IPS-20b (cell line): Measurements from ENCODE around the gene GPR15LG.

Experiments used
- H3K27ac ChIP-seq: one replicate; pipeline ENCODE4 v1.5.1; 2013; ENCODE audit warnings: low read length
- H3K27me3 ChIP-seq: 2 replicates; pipeline ENCODE4 v1.6.1; 2013; ENCODE audit warnings: mild to moderate bottlenecking, low read length, inconsistent platforms; ENCODE audit not compliant: insufficient read depth
- H3K36me3 ChIP-seq: 2 replicates; pipeline ENCODE4 v1.6.1; 2013; ENCODE audit warnings: low read depth, mild to moderate bottlenecking, inconsistent platforms, low read length, moderate library complexity; ENCODE audit not compliant: insufficient read depth
- H3K4me1 ChIP-seq: 2 replicates; pipeline ENCODE4 v1.6.1; 2013; ENCODE audit warnings: mild to moderate bottlenecking, control low read depth, inconsistent platforms, low read length, moderate library complexity; ENCODE audit not compliant: insufficient read depth
- H3K4me3 ChIP-seq: 2 replicates; pipeline ENCODE4 v1.5.1; 2013; ENCODE audit warnings: mild to moderate bottlenecking, low read length, inconsistent platforms
- H3K9ac ChIP-seq: 2 replicates; pipeline ENCODE4 v1.6.1; 2013; ENCODE audit warnings: low read depth, mild to moderate bottlenecking, inconsistent platforms, low read length, moderate library complexity
- H3K9me3 ChIP-seq: 2 replicates; pipeline ENCODE4 v1.6.1; 2013; ENCODE audit warnings: mild to moderate bottlenecking, low read depth, low read length, inconsistent platforms; ENCODE audit not compliant: insufficient read depth

Gene GPR15LG

GRCh38 chr10:84196941-84197340 is 23.3 kb downstream of the GPR15LG start:
- Histone ChIP-seq H3K27ac (no peak overlapping the region), H3K4me3 (no peak overlapping the region), H3K36me3 (no peaks in the 10 kb centered on the region), H3K27me3 (peaks cover 62% of the 10 kb centered on the region), H3K9ac (no peak overlapping the region), H3K4me1 (no peaks in the 10 kb centered on the region), H3K9me3 (no peaks in the 10 kb centered on the region)

- Histone ChIP-seq H3K27me3 (peaks cover 60% of the 10 kb centered on the region), H3K9ac (no peak overlapping the region), H3K9me3 (no peaks in the 10 kb centered on the region), H3K27ac (no peak overlapping the region), H3K4me3 (no peak overlapping the region), H3K4me1 (no peaks in the 10 kb centered on the region), H3K36me3 (no peaks in the 10 kb centered on the region)
These were observed 24.0 kb downstream of the GPR15LG start for GRCh38 chr10:84197643-84198042.

GRCh38 chr10:84198206-84198915 is 24.8 kb downstream of the GPR15LG start:
- H3K4me1 ChIP-seq = no peaks in the 10 kb centered on the region
- no peak overlapping the region for H3K27ac ChIP-seq
- H3K9me3 ChIP-seq = no peaks in the 10 kb centered on the region
- H3K36me3 ChIP-seq = no peaks in the 10 kb centered on the region
- H3K9ac ChIP-seq = no peak overlapping the region
- peaks cover 52% of the 10 kb centered on the region for H3K27me3 ChIP-seq
- no peak overlapping the region for H3K4me3 ChIP-seq

- H3K4me3 ChIP-seq = no peak overlapping the region
- H3K4me1 ChIP-seq = no peaks in the 10 kb centered on the region
- H3K9ac ChIP-seq = no peak overlapping the region
- no peaks in the 10 kb centered on the region for H3K36me3 ChIP-seq
- H3K9me3 ChIP-seq = no peaks in the 10 kb centered on the region
- peaks cover 29% of the 10 kb centered on the region for H3K27me3 ChIP-seq
- H3K27ac ChIP-seq = no peak overlapping the region
These were observed 27.1 kb downstream of the GPR15LG start for GRCh38 chr10:84200537-84201243.

GRCh38 chr10:84201244-84201606 is 27.6 kb downstream of the GPR15LG start:
- Histone ChIP-seq H3K9me3 (no peaks in the 10 kb centered on the region), H3K27ac (no peak overlapping the region), H3K4me1 (no peaks in the 10 kb centered on the region), H3K36me3 (no peaks in the 10 kb centered on the region), H3K4me3 (no peak overlapping the region), H3K9ac (no peak overlapping the region), H3K27me3 (peaks cover 24% of the 10 kb centered on the region)

GRCh38 chr10:84201682-84202081 is 28.1 kb downstream of the GPR15LG start:
- no peak overlapping the region for H3K27ac ChIP-seq
- H3K9me3 ChIP-seq = no peaks in the 10 kb centered on the region
- no peak overlapping the region for H3K9ac ChIP-seq
- peaks cover 19% of the 10 kb centered on the region for H3K27me3 ChIP-seq
- no peaks in the 10 kb centered on the region for H3K4me1 ChIP-seq
- H3K4me3 ChIP-seq = no peak overlapping the region
- no peaks in the 10 kb centered on the region for H3K36me3 ChIP-seq

GRCh38 chr10:84202349-84202748 is 28.7 kb downstream of the GPR15LG start:
- Histone ChIP-seq H3K9me3 (no peaks in the 10 kb centered on the region), H3K27me3 (peaks cover 13% of the 10 kb centered on the region; the same call in 1 of the 2 replicates), H3K36me3 (no peaks in the 10 kb centered on the region), H3K4me1 (no peaks in the 10 kb centered on the region), H3K27ac (no peak overlapping the region), H3K4me3 (no peak overlapping the region), H3K9ac (no peak overlapping the region)

GRCh38 chr10:84204122-84204521 is 30.5 kb downstream of the GPR15LG start:
- no peaks in the 10 kb centered on the region for H3K9me3 ChIP-seq
- no peak overlapping the region for H3K27ac ChIP-seq
- no peaks in the 10 kb centered on the region for H3K36me3 ChIP-seq
- H3K4me1 ChIP-seq = no peaks in the 10 kb centered on the region
- H3K27me3 ChIP-seq = no peaks in the 10 kb centered on the region; the same call in 1 of the 2 replicates
- no peak overlapping the region for H3K4me3 ChIP-seq
- H3K9ac ChIP-seq = no peak overlapping the region

- Histone ChIP-seq H3K4me3 (no peak overlapping the region), H3K9me3 (no peaks in the 10 kb centered on the region), H3K36me3 (no peaks in the 10 kb centered on the region), H3K27me3 (no peaks in the 10 kb centered on the region; the same call in 1 of the 2 replicates), H3K27ac (no peak overlapping the region), H3K4me1 (no peaks in the 10 kb centered on the region), H3K9ac (no peak overlapping the region)
These were observed 31.0 kb downstream of the GPR15LG start for GRCh38 chr10:84204610-84205009.

GRCh38 chr10:84205049-84205852 is 31.6 kb downstream of the GPR15LG start:
- Histone ChIP-seq H3K9me3 (no peaks in the 10 kb centered on the region), H3K4me3 (no peak overlapping the region), H3K4me1 (no peaks in the 10 kb centered on the region), H3K27me3 (no peaks in the 10 kb centered on the region; the same call in 1 of the 2 replicates), H3K27ac (no peak overlapping the region), H3K36me3 (no peaks in the 10 kb centered on the region), H3K9ac (no peak overlapping the region)

- Histone ChIP-seq H3K9me3 (no peaks in the 10 kb centered on the region), H3K27me3 (no peaks in the 10 kb centered on the region; the same call in 1 of the 2 replicates), H3K4me1 (no peaks in the 10 kb centered on the region), H3K4me3 (no peak overlapping the region), H3K27ac (no peak overlapping the region), H3K9ac (no peak overlapping the region), H3K36me3 (no peaks in the 10 kb centered on the region)
These were observed 32.4 kb downstream of the GPR15LG start for GRCh38 chr10:84205853-84206525.
